CD4-positive, CD25-positive, alpha-beta regulatory T cell (primary cell): Measurements from ENCODE around the gene SMCO2. TPM values are rescaled to one million over a fixed set of nuclear protein-coding genes. Genes with fewer than 3 reads are reported as not detected.

Experiments
- ATAC-seq, 2 donors: fragments of 150-1000 bp; cut with Tn5 transposase; one replicate each; pipeline ENCODE4 v1.10.0; 2021; ENCODE audit warnings: low read depth in 2 of 2, moderate number of reproducible peaks in 2 of 2, moderate library complexity in 1 of 2
- DNase-seq, 3 donors: peaks; one replicate each; pipeline versions ENCODE4 v3.0.0 to v3.0.0-alpha.2; 2012 to 2022; ENCODE audit warnings: mixed read lengths in 1 of 3
- H3K27ac ChIP-seq: one replicate; pipeline ENCODE4 v1.7.0; 2013; ENCODE audit warnings: mild to moderate bottlenecking, low read length; ENCODE audit not compliant: insufficient read depth, poor library complexity, severe bottlenecking
- H3K27me3 ChIP-seq: one replicate; pipeline ENCODE4 v1.7.0; 2013; ENCODE audit warnings: low read length; ENCODE audit not compliant: control insufficient read depth, insufficient read depth
- H3K36me3 ChIP-seq: one replicate; pipeline ENCODE4 v1.7.0; 2013; ENCODE audit warnings: mild to moderate bottlenecking, low read length, moderate library complexity; ENCODE audit not compliant: control insufficient read depth, insufficient read depth
- H3K4me1 ChIP-seq: 2 replicates; pipeline ENCODE4 v1.7.0; 2013; ENCODE audit warnings: mild to moderate bottlenecking, low read length; ENCODE audit not compliant: insufficient read depth, control insufficient read depth, poor library complexity, severe bottlenecking
- H3K4me3 ChIP-seq: one replicate; pipeline ENCODE4 v1.7.0; 2013; ENCODE audit warnings: low read depth, mild to moderate bottlenecking, low read length, moderate library complexity
- H3K9me3 ChIP-seq, 2 experiments: 1 replicate in 1 of 2; 2 replicates in 1 of 2; pipeline ENCODE4 v1.7.0; 2013; ENCODE audit warnings: low read length in 2 of 2, mild to moderate bottlenecking in 1 of 2, moderate library complexity in 1 of 2; ENCODE audit not compliant: control insufficient read depth in 2 of 2
- H3K27ac Mint-ChIP-seq, 3 donors: one replicate each; pipeline ENCODE4 v1.8.0; 2020 to 2022; ENCODE audit warnings: mild to moderate bottlenecking in 3 of 3, mixed read lengths in 3 of 3, moderate library complexity in 2 of 3
- H3K27me3 Mint-ChIP-seq: one replicate; pipeline ENCODE4 v1.8.0; 2022; ENCODE audit warnings: mild to moderate bottlenecking, mixed read lengths
- H3K36me3 Mint-ChIP-seq: one replicate; pipeline ENCODE4 v1.8.0; 2020; ENCODE audit warnings: mixed read lengths
- H3K4me1 Mint-ChIP-seq, 4 donors: one replicate each; pipeline ENCODE4 v1.8.0; 2020 to 2022; ENCODE audit warnings: mixed read lengths in 4 of 4, mild to moderate bottlenecking in 1 of 4
- H3K4me3 Mint-ChIP-seq, 4 donors: one replicate each; pipeline ENCODE4 v1.8.0; 2020 to 2022; ENCODE audit warnings: mild to moderate bottlenecking in 4 of 4, mixed read lengths in 4 of 4, moderate library complexity in 3 of 4
- H3K9me3 Mint-ChIP-seq, 7 donors: one replicate each; pipeline ENCODE4 v1.8.0; 2020 to 2022; ENCODE audit warnings: mixed read lengths in 7 of 7, mild to moderate bottlenecking in 3 of 7, moderate library complexity in 2 of 7
- polyA plus RNA-seq, 4 donors: library from polyadenylated mRNA; unstranded; fragments of 300-500 nt; fragmentation: Illumina TruSeq; gene quantifications; one replicate each; pipeline ENCODE4 v1.2.3, GENCODE V29; 2021
- total RNA-seq: library from RNA; stranded (reverse); gene quantifications from one replicate; pipeline ENCODE4 v1.2.3, GENCODE V29; 2022

The SMCO2 gene
- total and polyA plus RNA-seq, 5 donors from 2014 or later, result not detected

- DNase-seq, result no peak
- Histone ChIP-seq H3K4me1 (no peaks in the 10 kb centered on the region), H3K27ac (no peak overlapping the region), H3K9me3 (no peaks in the 10 kb centered on the region), H3K36me3 (no peaks in the 10 kb centered on the region), H3K4me3 (no peak overlapping the region), H3K27me3 (no peaks in the 10 kb centered on the region)
- Mint-ChIP-seq H3K9me3 (peaks cover 0 to 3% (median 0%) of the 10 kb centered on the region in 7 donors), H3K36me3 (no peaks in the 10 kb centered on the region), H3K4me1 (no peaks in the 10 kb centered on the region), H3K27ac (no peak overlapping the region), H3K27me3 (peaks cover 4% of the 10 kb centered on the region), H3K4me3 (no peak overlapping the region)
- no peak for ATAC-seq
Measured at GRCh38 chr12:27467641-27468040, 21.1 kb downstream of the SMCO2 start.

DNA sequence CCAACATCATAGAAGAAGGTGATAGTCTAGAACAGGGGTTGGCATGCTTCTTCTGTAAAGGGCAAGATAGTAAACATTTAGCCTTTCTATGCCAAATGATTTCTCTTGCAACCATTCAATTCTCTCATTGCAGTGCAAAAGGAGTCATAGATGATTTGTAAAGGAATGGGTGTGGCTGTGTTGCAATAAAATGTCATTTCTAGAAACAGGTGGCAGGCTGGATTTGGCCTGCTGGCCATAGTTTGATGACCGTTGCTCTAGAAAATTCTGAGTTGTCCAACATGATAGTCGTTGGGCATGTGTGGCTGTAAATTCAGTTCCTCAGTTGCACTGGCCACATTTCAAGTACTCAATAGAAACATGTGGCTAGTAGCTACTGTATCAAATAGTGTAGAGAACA lies 21.7 kb downstream of the SMCO2 start:
- no peaks in the 10 kb centered on the region for H3K27me3 ChIP-seq
- H3K4me1 ChIP-seq, result no peaks in the 10 kb centered on the region
- no peaks in the 10 kb centered on the region for H3K9me3 ChIP-seq
- Mint-ChIP-seq H3K9me3 (peaks cover 0 to 3% (median 0%) of the 10 kb centered on the region in 7 donors), H3K27me3 (peaks cover 4% of the 10 kb centered on the region), H3K36me3 (no peaks in the 10 kb centered on the region), H3K4me3 (no peak overlapping the region), H3K4me1 (no peaks in the 10 kb centered on the region), H3K27ac (no peak overlapping the region)
- no peak overlapping the region for H3K27ac ChIP-seq
- ATAC-seq, result no peak
- H3K4me3 ChIP-seq, result no peak overlapping the region
- DNase-seq, result no peak
- no peaks in the 10 kb centered on the region for H3K36me3 ChIP-seq

- DNase-seq (no peak), ATAC-seq (no peak)
- Mint-ChIP-seq H3K36me3 (no peaks in the 10 kb centered on the region), H3K27me3 (no peaks in the 10 kb centered on the region), H3K27ac (no peak overlapping the region), H3K4me3 (no peak overlapping the region), H3K4me1 (no peaks in the 10 kb centered on the region), H3K9me3 (peaks cover 0 to 3% (median 0%) of the 10 kb centered on the region in 7 donors)
- Histone ChIP-seq H3K4me3 (no peak overlapping the region), H3K36me3 (no peaks in the 10 kb centered on the region), H3K27me3 (no peaks in the 10 kb centered on the region), H3K27ac (no peak overlapping the region), H3K9me3 (no peaks in the 10 kb centered on the region), H3K4me1 (no peaks in the 10 kb centered on the region)
Measured at GRCh38 chr12:27469176-27469736, 22.7 kb downstream of the SMCO2 start.

DNA sequence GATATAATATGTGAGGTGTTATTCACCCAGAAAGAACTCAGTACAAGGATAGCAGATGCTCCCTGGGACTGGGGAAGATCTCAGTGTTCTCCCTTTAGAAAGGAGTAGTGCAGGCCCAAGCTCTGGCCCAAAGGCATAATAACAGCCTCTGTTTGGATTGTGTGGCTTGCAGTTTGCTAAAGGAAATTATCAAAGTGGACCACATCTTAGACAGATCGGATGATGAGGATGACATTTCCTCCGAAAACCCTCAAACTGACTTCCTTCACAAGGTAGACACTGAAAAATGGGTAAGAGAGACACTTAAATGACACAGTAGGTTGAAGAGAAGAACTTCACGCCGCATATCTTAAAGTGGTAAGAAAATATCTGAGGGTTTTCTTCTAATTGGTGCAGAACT lies 26.1 kb downstream of the SMCO2 start:
- H3K27ac ChIP-seq, result no peak overlapping the region
- H3K36me3 Mint-ChIP-seq, result no peaks in the 10 kb centered on the region
- DNase-seq (peak in 1 of 3 donors; percentile 42), ATAC-seq (no peak)
- H3K9me3 ChIP-seq, result peaks cover 10 to 12% of the 10 kb centered on the region in 2 experiments
- no peaks in the 10 kb centered on the region for H3K4me1 ChIP-seq
- no peaks in the 10 kb centered on the region for H3K27me3 ChIP-seq
- no peaks in the 10 kb centered on the region for H3K4me1 Mint-ChIP-seq
- no peak overlapping the region for H3K27ac Mint-ChIP-seq
- peaks cover 0 to 17% (median 11%) of the 10 kb centered on the region in 7 donors for H3K9me3 Mint-ChIP-seq
- no peak overlapping the region for H3K4me3 ChIP-seq
- H3K27me3 Mint-ChIP-seq, result peaks cover 7% of the 10 kb centered on the region
- H3K4me3 Mint-ChIP-seq, result no peak overlapping the region
- no peaks in the 10 kb centered on the region for H3K36me3 ChIP-seq

DNA sequence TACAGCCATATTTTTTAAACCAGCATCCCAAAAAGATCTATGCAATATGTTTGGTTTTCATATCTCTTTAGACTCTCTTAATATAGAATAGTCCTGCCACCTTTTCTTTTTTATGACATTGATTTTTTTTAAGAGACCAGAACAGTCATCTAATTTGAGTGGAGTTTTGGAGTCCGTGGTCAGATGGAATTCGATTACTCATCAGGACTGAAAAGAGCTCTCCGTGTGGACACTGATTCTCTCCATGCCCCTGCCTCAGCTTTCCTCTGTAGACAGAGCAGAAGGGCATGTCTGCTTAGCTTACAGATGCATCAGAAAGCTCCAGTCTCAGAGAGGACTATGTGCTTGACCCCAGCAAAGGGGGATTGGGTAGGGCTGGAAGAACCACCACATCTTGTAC lies 27.8 kb downstream of the SMCO2 start:
- H3K36me3 ChIP-seq, result no peaks in the 10 kb centered on the region
- ATAC-seq (no peak), DNase-seq (no peak)
- H3K4me1 ChIP-seq, result no peaks in the 10 kb centered on the region
- no peaks in the 10 kb centered on the region for H3K4me1 Mint-ChIP-seq
- no peak overlapping the region for H3K4me3 Mint-ChIP-seq
- H3K27ac ChIP-seq, result no peak overlapping the region
- H3K27me3 ChIP-seq, result no peaks in the 10 kb centered on the region
- no peak overlapping the region for H3K4me3 ChIP-seq
- H3K9me3 ChIP-seq, result peaks cover 18 to 23% of the 10 kb centered on the region in 2 experiments
- peaks cover 0 to 24% (median 15%) of the 10 kb centered on the region in 7 donors for H3K9me3 Mint-ChIP-seq
- no peaks in the 10 kb centered on the region for H3K36me3 Mint-ChIP-seq
- no peak overlapping the region for H3K27ac Mint-ChIP-seq
- peaks cover 7% of the 10 kb centered on the region for H3K27me3 Mint-ChIP-seq

DNA sequence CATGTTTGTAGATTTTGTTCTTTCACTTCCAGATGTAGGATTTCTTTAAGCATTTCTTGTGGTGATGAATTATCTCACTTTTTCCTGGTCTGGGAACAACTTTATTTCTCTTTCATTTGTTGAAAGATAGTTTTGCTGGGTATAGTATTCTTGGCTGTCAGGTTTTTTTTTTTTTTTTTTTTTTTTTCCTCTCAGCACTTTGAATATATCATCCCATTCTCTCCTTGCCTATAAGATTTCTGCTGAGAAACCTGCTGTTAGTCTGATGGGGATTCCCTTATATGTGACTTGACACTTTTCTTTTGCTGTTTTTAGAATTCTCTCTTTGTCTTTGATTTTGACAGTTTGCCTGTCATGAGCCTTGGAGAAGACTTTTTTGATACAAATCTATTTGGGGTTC lies 30.5 kb downstream of the SMCO2 start:
- no peak for DNase-seq
- H3K4me1 Mint-ChIP-seq, result no peaks in the 10 kb centered on the region

DNA sequence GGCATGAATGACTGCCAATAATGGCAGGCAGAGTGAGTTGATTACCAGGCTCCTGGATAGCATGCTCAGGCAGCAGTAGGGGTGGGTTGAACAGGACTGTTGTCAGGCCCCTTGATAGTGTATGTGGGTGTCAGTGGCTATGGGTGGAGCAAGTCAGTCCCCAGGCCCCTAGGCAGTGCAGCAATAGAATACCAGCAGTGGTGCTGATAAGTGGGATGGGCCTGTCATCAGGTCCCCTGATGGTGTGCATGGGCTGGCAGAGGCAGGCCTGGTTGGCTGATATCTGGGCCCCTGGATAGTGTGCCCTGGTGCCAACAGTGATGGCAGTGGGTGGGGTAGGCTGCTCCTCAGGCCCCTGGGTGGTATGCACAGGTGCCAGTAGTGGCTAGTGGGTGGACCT lies 32.4 kb downstream of the SMCO2 start:
- Mint-ChIP-seq H3K4me1 (no peaks in the 10 kb centered on the region), H3K36me3 (no peaks in the 10 kb centered on the region), H3K27me3 (peaks cover 7% of the 10 kb centered on the region), H3K9me3 (peaks cover 0 to 24% (median 18%) of the 10 kb centered on the region in 7 donors), H3K4me3 (no peak overlapping the region), H3K27ac (no peak overlapping the region)
- H3K27ac ChIP-seq, result no peak overlapping the region
- H3K9me3 ChIP-seq, result peaks cover 18 to 23% of the 10 kb centered on the region in 2 experiments
- no peak overlapping the region for H3K4me3 ChIP-seq
- ATAC-seq (no peak), DNase-seq (no peak)
- H3K27me3 ChIP-seq, result no peaks in the 10 kb centered on the region
- H3K36me3 ChIP-seq, result no peaks in the 10 kb centered on the region
- no peaks in the 10 kb centered on the region for H3K4me1 ChIP-seq

More for the DNA sequence above, 30.5 kb downstream of the SMCO2 start:
- Mint-ChIP-seq H3K27ac (peak overlapping the region in 1 of 3 donors; percentile 82), H3K36me3 (no peaks in the 10 kb centered on the region), H3K9me3 (peaks cover 0 to 24% (median 18%) of the 10 kb centered on the region in 7 donors), H3K27me3 (peaks cover 7% of the 10 kb centered on the region), H3K4me3 (no peak overlapping the region)
- H3K4me1 ChIP-seq, result no peaks in the 10 kb centered on the region
- ATAC-seq, result no peak
- H3K27ac ChIP-seq, result no peak overlapping the region
- H3K36me3 ChIP-seq, result no peaks in the 10 kb centered on the region
- H3K27me3 ChIP-seq, result no peaks in the 10 kb centered on the region
- H3K4me3 ChIP-seq, result no peak overlapping the region
- peaks cover 18 to 23% of the 10 kb centered on the region in 2 experiments for H3K9me3 ChIP-seq

DNA sequence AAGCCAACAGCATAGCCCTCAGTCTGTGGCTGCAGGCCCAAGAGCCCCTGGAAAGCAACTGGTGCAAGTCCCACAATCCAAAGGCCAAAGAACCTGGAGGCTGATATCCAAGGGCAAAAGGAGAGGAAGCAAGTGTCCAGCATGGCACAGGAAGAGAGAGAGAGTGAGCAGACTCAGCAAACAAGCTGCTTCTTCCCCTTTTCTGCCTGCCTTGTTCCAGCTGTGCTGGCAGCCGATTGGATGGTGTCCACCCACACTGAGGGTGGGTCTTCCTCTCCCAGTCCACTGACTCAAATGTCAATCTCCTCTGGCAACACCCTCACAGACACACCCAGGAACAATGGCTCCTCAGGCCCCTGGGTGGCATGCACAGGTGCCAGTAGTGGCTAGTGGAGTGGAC lies 33.5 kb downstream of the SMCO2 start:
- Mint-ChIP-seq H3K36me3 (no peaks in the 10 kb centered on the region), H3K4me1 (no peaks in the 10 kb centered on the region)

More for the DNA sequence above, 33.5 kb downstream of the SMCO2 start:
- no peak overlapping the region for H3K27ac ChIP-seq
- H3K36me3 ChIP-seq, result no peaks in the 10 kb centered on the region
- H3K4me3 Mint-ChIP-seq, result no peak overlapping the region
- ATAC-seq (no peak), DNase-seq (no peak)
- H3K27ac Mint-ChIP-seq, result no peak overlapping the region
- H3K27me3 Mint-ChIP-seq, result peaks cover 7% of the 10 kb centered on the region
- no peaks in the 10 kb centered on the region for H3K4me1 ChIP-seq
- H3K9me3 Mint-ChIP-seq, result peaks cover 0 to 24% (median 17%) of the 10 kb centered on the region in 7 donors
- peaks cover 18 to 23% of the 10 kb centered on the region in 2 experiments for H3K9me3 ChIP-seq
- no peaks in the 10 kb centered on the region for H3K27me3 ChIP-seq
- H3K4me3 ChIP-seq, result no peak overlapping the region
